K562 (cell line): Measurements from ENCODE around the gene TPBGL. TPM values are rescaled to one million over a fixed set of nuclear protein-coding genes. Genes with fewer than 3 reads are reported as not detected.

ENCODE experiments used
- ATAC-seq: fragments of 200-7000 bp; cut with Tn5 transposase; 3 replicates; pipeline ENCODE4 v1.9.1; 2020; ENCODE audit warnings: moderate library complexity
- BruUV-seq: library from RNA; stranded (reverse); fragments of 400-500 nt; replicated peaks from 2 replicates; lab custom pipeline; 2021; lab: Mats Ljungman, UMichigan
- CTCF ChIA-PET: fragments of 300-600 bp; formaldehyde crosslinking; extraction: SDS; loops from one replicate; lab custom pipeline; 2021; ENCODE audit warnings: low intra/inter-chr PET ratio; lab: Yijun Ruan, JAX
- POLR2A ChIA-PET: fragments of 300-600, 350-650 bp; sonication (Branson Sonifier 250); formaldehyde crosslinking; extraction: SDS; loops from one replicate; lab custom pipeline; 2021; ENCODE audit warnings: antibody characterized with exemption, inconsistent platforms; lab: Yijun Ruan, JAX
- DNase-seq, 4 experiments: peaks; one replicate each; pipeline versions ENCODE4 v3.0.0 to v3.0.0-alpha.2; 2011 to 2018; ENCODE audit warnings: low spot score in 3 of 4, mixed read lengths in 3 of 4; ENCODE audit errors: extremely low read depth in 1 of 4
- FAIRE-seq: peaks from 2 replicates; lab custom pipeline; 2011; peaks lifted over from hg19 to GRCh38; lab: Jason Lieb, UNC
- H2AFZ ChIP-seq: 2 replicates; pipeline ENCODE4 v1.6.0; 2011; ENCODE audit warnings: low read depth, low read length, control low read depth, inconsistent platforms
- H3K27ac ChIP-seq: fragments of 200-600 bp; 3 replicates; pipeline ENCODE4 v1.8.0; 2011; ENCODE audit warnings: low read depth, mild to moderate bottlenecking, control low read depth, inconsistent platforms, low read length, moderate library complexity, mixed read lengths; ENCODE audit errors: extremely low read depth
- H3K27me3 ChIP-seq, 2 experiments: fragments of 300-600 bp in 1 of 2; 2 replicates in 1 of 2; 3 replicates in 1 of 2; pipeline versions ENCODE4 v1.6.0 to v1.8.0; 2011; ENCODE audit warnings: inconsistent platforms in 2 of 2, low read length in 2 of 2, mild to moderate bottlenecking in 1 of 2, mixed read lengths in 1 of 2, moderate library complexity in 1 of 2; ENCODE audit not compliant: control insufficient read depth in 2 of 2, insufficient read depth in 2 of 2
- H3K36me3 ChIP-seq: fragments of 300-600 bp; 3 replicates; pipeline ENCODE4 v1.8.0; 2011; ENCODE audit warnings: mild to moderate bottlenecking, low read length, inconsistent platforms; ENCODE audit not compliant: control insufficient read depth, insufficient read depth
- H3K4me1 ChIP-seq, 2 experiments: fragments of 200-600 bp in 1 of 2; replicated peaks in 1 of 2; 2 replicates in 1 of 2; 3 replicates in 1 of 2; pipeline versions ENCODE4 v1.5.1 to v1.8.0; 2011; ENCODE audit warnings: inconsistent platforms in 2 of 2, low read length in 2 of 2, mild to moderate bottlenecking in 1 of 2, mixed read lengths in 1 of 2, moderate library complexity in 1 of 2; ENCODE audit not compliant: control insufficient read depth in 2 of 2, insufficient read depth in 2 of 2
- H3K4me2 ChIP-seq: 2 replicates; pipeline ENCODE4 v1.6.1; 2011; ENCODE audit warnings: low read length, control low read depth, inconsistent platforms, mixed read lengths; ENCODE audit not compliant: insufficient read depth
- H3K4me3 ChIP-seq: fragments of 200-600 bp; sonication (generic), shearing (Covaris generic); 2 replicates; pipeline ENCODE4 v1.5.1; 2016; ENCODE audit warnings: control low read depth, inconsistent platforms
- H3K79me2 ChIP-seq: fragments of 200-600 bp; 3 replicates; pipeline ENCODE4 v1.8.0; 2011; ENCODE audit warnings: low read length, inconsistent platforms; ENCODE audit not compliant: control insufficient read depth, insufficient read depth
- H3K9ac ChIP-seq, 2 experiments: 2 replicates each; pipeline versions ENCODE4 v1.6.0 to v1.6.1; 2011; ENCODE audit warnings: low read depth in 2 of 2, low read length in 2 of 2, control low read depth in 1 of 2, inconsistent platforms in 1 of 2, mild to moderate bottlenecking in 1 of 2, mixed read lengths in 1 of 2; ENCODE audit not compliant: insufficient read depth in 1 of 2
- H3K9me1 ChIP-seq: one replicate; pipeline ENCODE4 v1.6.0; 2011; ENCODE audit warnings: inconsistent platforms, mild to moderate bottlenecking, low read length, moderate library complexity; ENCODE audit not compliant: control insufficient read depth, insufficient read depth
- H3K9me3 ChIP-seq: replicated peaks from 2 replicates; pipeline ENCODE4 v1.5.1; 2011; ENCODE audit warnings: low read depth, low read length, inconsistent platforms; ENCODE audit not compliant: control insufficient read depth, insufficient read depth
- H4K20me1 ChIP-seq: replicated peaks from 2 replicates; pipeline ENCODE4 v1.6.1; 2011; ENCODE audit warnings: low read length, inconsistent platforms, mixed read lengths; ENCODE audit not compliant: control insufficient read depth, insufficient read depth
- ADNP ChIP-seq: fragments of 200-800 bp; sonication (Bioruptor generic); IDR thresholded peaks from 2 replicates; pipeline ENCODE4 v1.6.1; 2016; ENCODE audit warnings: missing genetic modification characterization, missing compliant biosample characterization
- BCOR ChIP-seq: fragments of 450-650 bp; IDR thresholded peaks from 2 replicates; pipeline ENCODE4 v1.6.1; 2016
- KDM1A ChIP-seq, 2 experiments: fragments of 450-650 bp; IDR thresholded peaks; 2 replicates each; pipeline ENCODE4 v1.6.1; 2016; ENCODE audit warnings: mild to moderate bottlenecking in 2 of 2
- RBM17 ChIP-seq: fragments of 200-400 bp; formaldehyde crosslinking; IDR thresholded peaks from 2 replicates; pipeline ENCODE4 v1.6.1; 2017; ENCODE audit warnings: low read depth, mild to moderate bottlenecking, low read length, borderline replicate concordance
- RBM25 ChIP-seq: fragments of 200-400 bp; formaldehyde crosslinking; IDR thresholded peaks from 2 replicates; pipeline ENCODE4 v1.6.1; 2018; ENCODE audit warnings: low read length, low read depth, moderate library complexity; ENCODE audit not compliant: severe bottlenecking
- RHOXF2B ChIP-seq: fragments of 250-450 bp; sonication (Bioruptor Pico); conservative IDR thresholded peaks from 2 replicates; pipeline ENCODE4 v1.5.1; 2021
- WGBS: fragments of 100-300 bp; shearing (Covaris generic); methylation state at CpG from one replicate; pipeline ENCODE4 v1.1.6; 2016; ENCODE audit warnings: low coverage, mixed read lengths; ENCODE audit not compliant: insufficient coverage; ENCODE audit errors: missing lambda C conversion rate; 5-methylcytosine and 5-hydroxymethylcytosine counted together
- in situ Hi-C: fragments of 300-500 bp; cut with MboI; formaldehyde crosslinking; loops from 4 replicates; pipeline ENCODE4 v1.15.0; 2018; ENCODE audit warnings: inconsistent platforms, mixed read lengths
- intact Hi-C: fragments of 100-400 bp; cut with micrococcal nuclease; formaldehyde crosslinking; loops from 2 replicates; pipeline ENCODE4 v1.14.2; 2022
- polyA plus RNA-seq, 8 experiments: library from polyadenylated mRNA; depleted of rRNA in 4 of 8; stranded (reverse) in 5 of 8; unstranded in 3 of 8; fragments of >200 nt; fragmentation: Nextera tagmentation in 2 of 8; fragmentation: Illumina TruSeq in 1 of 8; extraction: Ambion mirVana in 2 of 8; extraction: Trizol in 1 of 8; gene quantifications; 2 replicates each; pipeline versions ENCODE4 v1.2.1 to v1.2.3, GENCODE V29; 2011 to 2014; ENCODE audit warnings: inconsistent platforms in 1 of 8, missing spikeins in 1 of 8
- total RNA-seq, 7 experiments: library from RNA; depleted of rRNA in 6 of 7; stranded (reverse); fragments of >200 nt in 6 of 7; fragmentation: Illumina TruSeq in 2 of 7; extraction: Trizol in 2 of 7; gene quantifications; 2 replicates each; pipeline versions ENCODE4 v1.2.1 to v1.2.3, GENCODE V29; 2011 to 2021; ENCODE audit warnings: low replicate concordance in 1 of 7
- TF ChIP-seq, protein P1 (sequence below): fragments of 450-650 bp; formaldehyde crosslinking; conservative IDR thresholded peaks from 2 replicates; pipeline ENCODE4 v1.4.0; 2022; ENCODE audit warnings: mild to moderate bottlenecking, missing genetic modification characterization

The TPBGL gene
- total and polyA plus RNA-seq, 9 of the 15 experiments (the other 6 are each of a cell fraction or from before 2014, with no cell fraction given): 0.04 to 0.11 (median 0.06) TPM; not detected in 6

DNA sequence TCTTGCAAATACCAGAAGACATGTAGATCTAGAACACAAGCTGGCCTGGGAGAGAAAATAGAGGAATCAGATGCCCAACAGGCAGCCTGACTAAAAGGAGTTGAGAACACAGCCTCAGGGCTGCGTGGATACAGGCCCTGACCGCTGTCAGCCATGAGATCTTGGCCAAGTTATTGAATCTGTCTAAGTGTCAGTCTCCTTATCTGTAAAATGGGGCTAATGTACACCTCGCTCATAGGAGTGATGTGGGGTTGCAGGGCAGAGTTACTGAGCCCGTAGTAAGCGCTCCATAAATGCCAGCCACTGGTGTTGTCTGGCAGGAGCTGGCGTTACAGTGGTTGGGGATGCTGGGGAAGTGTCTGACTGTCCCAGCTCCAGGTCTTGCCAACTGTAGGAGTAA, 38.4 kb upstream of the TPBGL start:
- intact Hi-C loops: no loop called here
- Histone ChIP-seq H3K9me1 (no peaks in the 10 kb centered on the region), H3K27ac (no peak overlapping the region), H3K4me2 (no peak overlapping the region), H3K9ac (no peak overlapping the region), H3K27me3 (no peaks in the 10 kb centered on the region; a peak in 1 of 5 replicates), H3K4me1 (no peaks in the 10 kb centered on the region), H3K9me3 (no peaks in the 10 kb centered on the region), H2AFZ (no peak overlapping the region), H3K79me2 (no peaks in the 10 kb centered on the region), H3K36me3 (no peaks in the 10 kb centered on the region), H3K4me3 (no peak overlapping the region), H4K20me1 (0 out of 2 replicates have a peak, but pooled peaks cover 7% of the 10 kb centered on the region)
- ChIA-PET POLR2A (interaction anchor here (0.7 kb wide), 1 partner anchor 1030 kb away, joined by 3 read pairs; no protein-coding TSS in a partner anchor), CTCF (no interaction called here)
- BruUV-seq: no TSS peak
- peak in 1 of 2 experiments; percentile 14; a peak in 1 of 4 replicates for TF ChIP-seq KDM1A (IDR thresholded peaks at IDR 0.05)
- TF ChIP-seq, protein P1, sequence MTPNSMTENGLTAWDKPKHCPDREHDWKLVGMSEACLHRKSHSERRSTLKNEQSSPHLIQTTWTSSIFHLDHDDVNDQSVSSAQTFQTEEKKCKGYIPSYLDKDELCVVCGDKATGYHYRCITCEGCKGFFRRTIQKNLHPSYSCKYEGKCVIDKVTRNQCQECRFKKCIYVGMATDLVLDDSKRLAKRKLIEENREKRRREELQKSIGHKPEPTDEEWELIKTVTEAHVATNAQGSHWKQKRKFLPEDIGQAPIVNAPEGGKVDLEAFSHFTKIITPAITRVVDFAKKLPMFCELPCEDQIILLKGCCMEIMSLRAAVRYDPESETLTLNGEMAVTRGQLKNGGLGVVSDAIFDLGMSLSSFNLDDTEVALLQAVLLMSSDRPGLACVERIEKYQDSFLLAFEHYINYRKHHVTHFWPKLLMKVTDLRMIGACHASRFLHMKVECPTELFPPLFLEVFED (CRISPR knock-in tag): no peak
- peak; percentile 58; the same call in 1 of the 2 replicates for TF ChIP-seq ADNP (tag)
- peak; percentile 57; the same call in 1 of the 2 replicates for TF ChIP-seq BCOR
- TF ChIP-seq RBM25: peak; percentile 53
- no peak for TF ChIP-seq RBM17
- no peak for TF ChIP-seq RHOXF2B
- DNase-seq (no peak), ATAC-seq (no peak), FAIRE-seq (no peak)
- 10% methylated on average over 6 of the region's 6 CpGs for WGBS
- in situ Hi-C loops: loop anchor here (5.0 to 10.0 kb wide), 2 partner anchors 57 to 175 kb away; no protein-coding TSS in a partner anchor
